NCI-H510A treated with DMSO at 0.1 percent for 48 hours (cell line): ENCODE results near the gene IL18R1.
"Not testable (repeated sequence)": the region's sequence is repeated elsewhere in the genome, so short reads cannot be mapped to it uniquely, and the experiment has no call there.

Experiments used
- DNase-seq: peaks from one replicate; lab custom pipeline; 2025; lab: John Stamatoyannopoulos, UW

Gene IL18R1, protein sequence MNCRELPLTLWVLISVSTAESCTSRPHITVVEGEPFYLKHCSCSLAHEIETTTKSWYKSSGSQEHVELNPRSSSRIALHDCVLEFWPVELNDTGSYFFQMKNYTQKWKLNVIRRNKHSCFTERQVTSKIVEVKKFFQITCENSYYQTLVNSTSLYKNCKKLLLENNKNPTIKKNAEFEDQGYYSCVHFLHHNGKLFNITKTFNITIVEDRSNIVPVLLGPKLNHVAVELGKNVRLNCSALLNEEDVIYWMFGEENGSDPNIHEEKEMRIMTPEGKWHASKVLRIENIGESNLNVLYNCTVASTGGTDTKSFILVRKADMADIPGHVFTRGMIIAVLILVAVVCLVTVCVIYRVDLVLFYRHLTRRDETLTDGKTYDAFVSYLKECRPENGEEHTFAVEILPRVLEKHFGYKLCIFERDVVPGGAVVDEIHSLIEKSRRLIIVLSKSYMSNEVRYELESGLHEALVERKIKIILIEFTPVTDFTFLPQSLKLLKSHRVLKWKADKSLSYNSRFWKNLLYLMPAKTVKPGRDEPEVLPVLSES

DNA sequence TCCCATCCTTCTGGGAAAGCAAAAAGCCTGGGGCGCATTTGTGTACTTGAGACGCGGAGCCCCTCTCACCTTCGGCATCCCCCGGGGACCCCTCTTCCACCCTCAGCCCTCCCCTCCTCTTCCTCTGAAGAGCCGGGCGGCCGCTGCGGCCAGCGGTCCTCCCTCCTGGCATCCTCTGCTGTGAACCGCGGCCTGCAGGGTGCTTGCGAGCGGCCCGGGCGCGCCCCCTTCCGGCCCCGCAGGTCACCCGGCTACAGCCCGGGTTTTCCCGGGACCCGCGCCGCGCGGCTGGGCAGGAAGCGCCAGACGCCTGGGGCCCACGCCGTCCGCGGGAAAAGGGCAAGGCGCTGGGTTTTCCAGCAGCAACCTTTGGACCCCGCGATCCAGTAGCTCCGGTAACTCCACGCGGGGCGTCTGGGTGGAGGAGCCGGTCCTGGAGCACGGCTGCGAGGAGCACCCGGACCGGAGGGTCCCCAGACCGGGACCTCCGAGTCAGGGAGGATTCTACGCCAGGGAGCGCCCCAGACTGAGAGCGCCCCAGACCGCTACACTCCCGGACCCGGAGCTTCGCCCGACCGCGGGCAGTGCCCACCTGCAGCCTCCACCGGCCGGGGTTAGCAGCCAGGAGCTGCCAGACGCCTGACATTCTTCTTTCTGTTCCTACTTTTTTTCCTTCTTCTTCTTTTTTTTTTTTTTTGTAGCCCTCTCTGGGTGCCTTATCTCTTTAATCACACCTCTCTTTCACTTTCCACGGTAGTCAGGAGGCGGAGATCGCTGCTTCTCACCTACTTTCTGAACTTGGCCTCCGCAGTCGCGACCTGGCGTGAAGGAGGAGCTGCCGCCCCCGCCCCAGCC, at the start of gene IL18R1:
Gene IL18R1 (plus strand): TSS at position 271 of the 855 bp plus-strand sequence. CDS start 6,865 bp downstream, outside the sequence.
- DNase-seq = peak; percentile 64

- DNase-seq = no peak
Observed at GRCh38 chr2:102306125-102306524, 49.5 kb upstream of the IL18R1 start.

GRCh38 chr2:102310964-102311640, 44.5 kb upstream of the IL18R1 start, which contains the start of gene IL1RL1:
Gene IL1RL1 (plus strand): TSS chr2:102311563. CDS start chr2:102338265, 26,702 bp downstream.
- DNase-seq = no peak

GRCh38 chr2:102313025-102313424, 42.6 kb upstream of the IL18R1 start:
- no peak for DNase-seq

DNA sequence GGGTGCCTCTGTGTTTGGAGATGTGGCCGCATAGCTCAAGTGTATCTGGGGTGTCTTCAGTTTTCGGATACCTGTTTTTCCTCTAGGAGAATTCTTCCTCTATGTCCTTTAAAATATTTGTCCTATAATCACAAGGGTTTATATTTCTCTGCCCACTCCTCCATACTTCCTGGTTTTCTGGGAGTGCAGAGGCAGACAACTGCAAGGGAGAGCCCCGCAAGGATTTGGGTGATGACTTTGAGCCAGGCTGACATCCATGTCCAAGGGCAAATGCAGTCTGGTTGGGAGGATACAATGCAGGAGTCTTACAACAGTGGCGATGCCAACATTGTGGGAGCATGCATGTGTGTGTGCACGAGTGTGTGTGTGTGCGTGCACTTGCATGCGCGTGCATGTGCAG, 42.1 kb upstream of the IL18R1 start:
- DNase-seq = no peak

- no peak for DNase-seq
Observed at GRCh38 chr2:102313950-102314349, 41.6 kb upstream of the IL18R1 start.

- no peak for DNase-seq
Observed at GRCh38 chr2:102315921-102316320, 39.7 kb upstream of the IL18R1 start.

DNA sequence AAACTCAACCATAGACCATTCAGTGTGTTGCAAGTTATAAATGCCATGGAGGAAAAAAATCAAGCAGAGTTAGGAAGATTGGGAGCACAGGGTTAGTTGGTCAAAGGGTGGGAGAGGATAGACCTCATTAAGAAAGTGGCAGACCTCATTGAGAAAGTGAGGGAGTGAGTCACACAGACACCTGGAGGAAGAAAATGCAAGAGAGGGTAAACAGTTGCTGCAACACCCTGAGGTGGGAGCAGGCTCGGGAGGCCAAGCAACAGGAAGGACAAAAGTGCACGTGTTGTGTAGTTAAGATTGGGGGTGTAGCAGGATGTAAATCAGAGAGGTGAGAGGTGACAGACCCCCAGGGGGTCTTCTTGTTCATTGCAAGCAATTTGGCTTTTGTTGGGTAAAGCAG, 37.9 kb upstream of the IL18R1 start:
- DNase-seq = no peak

- no peak for DNase-seq
Observed at GRCh38 chr2:102318437-102318836, 37.2 kb upstream of the IL18R1 start.

- no peak for DNase-seq
Observed at GRCh38 chr2:102321941-102322719, 33.5 kb upstream of the IL18R1 start.

GRCh38 chr2:102324914-102325313, 30.7 kb upstream of the IL18R1 start:
- not testable (repeated sequence) for DNase-seq

GRCh38 chr2:102331311-102331980, 24.1 kb upstream of the IL18R1 start:
- no peak for DNase-seq

DNA sequence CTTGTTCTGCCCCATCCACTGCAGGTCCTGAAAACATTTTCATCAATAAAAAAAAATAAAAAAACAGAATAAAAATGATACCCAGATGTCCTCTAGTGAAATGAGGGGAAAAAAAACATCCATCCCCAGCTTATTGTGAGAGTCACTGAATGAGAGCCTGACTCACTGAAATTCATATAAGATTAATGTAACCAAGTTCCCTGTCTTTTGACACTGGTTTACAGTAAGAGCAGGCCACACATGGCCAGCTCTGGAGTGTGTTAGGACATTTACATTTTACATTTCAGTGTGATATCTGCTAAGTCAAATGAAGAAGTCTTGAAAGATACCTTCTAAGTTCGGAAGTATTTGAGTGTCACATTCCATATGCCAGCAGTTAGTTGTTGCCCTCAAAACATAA, 21.1 kb upstream of the IL18R1 start:
- DNase-seq = no peak

DNA sequence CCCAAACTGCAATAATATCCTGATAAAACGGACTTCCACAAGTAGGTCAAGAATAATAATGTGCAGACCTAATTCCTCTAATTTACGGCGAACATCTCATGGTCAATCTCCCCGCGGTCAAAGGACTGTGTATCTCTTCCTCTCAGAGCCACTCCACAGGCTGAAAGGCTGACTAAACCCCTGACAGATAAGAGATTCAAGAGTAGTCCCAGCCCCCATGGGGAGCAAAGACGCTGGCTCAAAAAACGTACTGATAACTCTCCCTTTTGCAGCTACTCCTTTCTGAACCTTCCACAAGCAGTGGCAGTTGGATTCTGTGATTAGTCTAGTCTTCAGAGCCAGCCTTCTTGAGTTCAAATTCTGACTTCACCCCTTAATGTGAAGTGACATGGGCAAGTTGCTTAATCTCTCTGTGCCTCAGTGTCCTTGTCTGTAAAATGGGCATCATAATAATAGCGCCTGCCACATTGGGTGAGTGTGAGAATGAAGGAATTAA, 19.7 kb upstream of the IL18R1 start:
- no peak for DNase-seq

- DNase-seq = no peak
Observed at GRCh38 chr2:102336502-102336945, 19.1 kb upstream of the IL18R1 start.

GRCh38 chr2:102337012-102337411, 18.6 kb upstream of the IL18R1 start:
- DNase-seq = no peak

DNA sequence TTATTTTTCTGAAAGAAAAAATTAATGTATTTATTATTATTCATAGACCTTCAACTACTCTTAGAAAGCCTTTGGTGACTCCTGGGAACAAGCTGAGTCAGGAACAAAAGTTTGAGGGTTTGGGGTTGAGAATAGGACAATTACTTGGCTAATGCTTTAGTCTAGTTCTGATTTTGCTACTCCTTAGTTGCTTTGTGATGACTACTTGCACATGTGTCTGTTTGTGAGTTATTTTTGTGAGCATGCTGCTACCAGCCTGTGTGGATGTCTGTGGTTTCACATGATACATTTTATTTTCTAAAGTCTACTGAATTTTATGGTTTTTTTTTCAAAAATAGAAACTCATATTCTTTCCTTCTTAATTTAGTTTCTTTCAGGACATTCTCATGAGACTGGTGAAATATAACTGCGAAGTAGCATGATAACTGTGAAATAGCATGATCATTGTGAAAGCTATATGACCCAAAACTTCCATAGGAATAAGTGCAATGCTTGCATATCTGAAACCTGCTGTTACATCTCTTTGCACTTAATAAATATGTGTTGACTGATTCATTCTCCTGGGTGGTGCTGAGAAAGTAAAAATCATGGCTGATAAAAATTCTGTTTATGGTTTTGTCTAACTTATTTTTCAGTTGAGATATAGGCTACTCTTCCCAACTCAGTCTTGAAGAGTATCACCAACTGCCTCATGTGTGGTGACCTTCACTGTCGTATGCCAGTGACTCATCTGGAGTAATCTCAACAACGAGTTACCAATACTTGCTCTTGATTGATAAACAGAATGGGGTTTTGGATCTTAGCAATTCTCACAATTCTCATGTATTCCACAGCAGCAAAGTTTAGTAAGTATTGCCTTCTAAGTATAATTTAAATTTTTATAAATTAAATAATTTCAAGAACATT, 17.9 kb upstream of the IL18R1 start:
- DNase-seq = no peak

DNA sequence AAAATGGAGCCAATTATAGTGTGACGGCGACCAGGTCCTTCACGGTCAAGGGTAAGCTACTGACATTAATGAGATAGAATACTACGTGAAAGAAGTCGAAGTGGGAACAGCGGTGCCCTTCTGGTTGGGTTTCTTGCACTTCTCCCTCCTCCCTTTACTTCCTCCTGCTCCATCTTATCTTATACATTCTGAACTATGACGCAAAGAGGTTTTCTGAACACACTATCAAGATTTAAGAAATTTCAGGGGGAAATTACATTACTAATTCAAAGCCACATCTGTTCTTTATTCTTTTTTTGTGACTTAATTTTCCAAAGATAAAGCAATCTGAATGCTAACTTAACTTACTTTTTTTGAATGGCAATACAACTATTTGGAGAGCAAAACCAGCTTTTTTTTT, 14.8 kb upstream of the IL18R1 start:
- DNase-seq = no peak

- DNase-seq = no peak
Observed at GRCh38 chr2:102342888-102343287, 12.7 kb upstream of the IL18R1 start.
